ENCODE data around the gene BABAM1.
"Not testable (repeated sequence)": the region's sequence is repeated elsewhere in the genome, so short reads cannot be mapped to it uniquely, and the experiment has no call there.

The BABAM1 gene

DNA sequence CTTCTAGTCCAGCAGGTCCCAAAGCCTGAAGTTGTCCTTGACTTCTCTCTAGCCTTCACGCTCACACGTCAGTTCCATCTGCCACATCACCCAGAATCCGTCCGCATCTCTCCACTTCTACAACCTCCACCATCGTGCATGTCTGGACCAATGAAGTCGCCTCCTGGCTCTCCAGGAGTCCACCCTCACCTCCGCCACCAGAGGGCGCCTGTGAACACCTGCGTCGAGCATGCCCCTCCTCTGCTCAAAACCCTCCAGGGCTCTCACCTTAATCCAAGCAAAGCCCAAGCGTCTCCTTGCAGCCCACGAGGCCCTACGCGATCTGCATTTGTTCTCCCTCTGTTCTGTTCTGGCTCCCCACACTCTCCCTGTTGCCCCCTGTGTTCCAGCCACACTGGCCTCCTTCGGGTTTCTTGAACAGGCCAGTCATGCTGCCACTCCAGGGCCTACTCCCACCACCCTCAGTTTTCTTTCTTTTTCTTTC lies 6.4 kb upstream of the BABAM1 start:
- H3K9me3 ChIP-seq (ENCODE audit: low read length), result no peaks in the 10 kb centered on the region
- H3K9ac ChIP-seq (ENCODE audit: low read length), result no peak overlapping the region
- no peak overlapping the region for H3K4me3 ChIP-seq (ENCODE audit: low read depth in 1 of 2, low read length in 2 of 2)
- no peak overlapping the region for H3K27ac ChIP-seq (ENCODE audit: low read depth, low read length)
- H3K36me3 ChIP-seq (ENCODE audit: insufficient read depth, low read length), result no peaks in the 10 kb centered on the region
- H3K4me1 ChIP-seq (ENCODE audit: insufficient read depth, low read length), result no peaks in the 10 kb centered on the region
- no peaks in the 10 kb centered on the region for H3K27me3 ChIP-seq (ENCODE audit: control insufficient read depth in 1 of 2, insufficient read depth in 2 of 2, low read length in 2 of 2)

DNA sequence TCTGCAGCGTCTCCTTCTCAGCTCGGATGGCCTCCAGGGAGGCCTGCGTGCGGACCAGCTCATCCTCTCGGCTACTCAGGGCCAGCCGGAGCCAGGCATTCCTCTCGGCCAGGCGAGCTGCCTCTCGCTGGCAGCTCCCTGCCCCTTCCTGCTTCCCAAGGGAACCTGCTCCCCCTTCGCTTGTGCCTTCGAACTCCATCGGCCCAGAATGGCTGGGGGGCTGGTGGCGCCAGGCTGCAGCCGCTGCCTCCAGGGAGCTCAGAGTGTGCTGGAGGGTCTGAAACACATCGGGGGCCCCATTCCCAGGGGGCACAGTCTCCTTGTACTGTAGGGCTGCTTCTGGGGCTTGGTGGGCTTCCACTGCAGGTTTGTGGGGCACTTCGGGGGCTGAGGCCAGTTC lies 4.7 kb upstream of the BABAM1 start:
- no peak overlapping the region for H3K4me3 ChIP-seq (ENCODE audit: low read depth in 1 of 2, low read length in 2 of 2)
- no peak overlapping the region for H3K9ac ChIP-seq (ENCODE audit: low read length)
- H3K27me3 ChIP-seq (ENCODE audit: control insufficient read depth in 1 of 2, insufficient read depth in 2 of 2, low read length in 2 of 2), result no peaks in the 10 kb centered on the region
- no peaks in the 10 kb centered on the region for H3K9me3 ChIP-seq (ENCODE audit: low read length)
- H3K27ac ChIP-seq (ENCODE audit: low read depth, low read length), result no peak overlapping the region
- H3K4me1 ChIP-seq (ENCODE audit: insufficient read depth, low read length), result peaks cover 3% of the 10 kb centered on the region
- no peaks in the 10 kb centered on the region for H3K36me3 ChIP-seq (ENCODE audit: insufficient read depth, low read length)

DNA sequence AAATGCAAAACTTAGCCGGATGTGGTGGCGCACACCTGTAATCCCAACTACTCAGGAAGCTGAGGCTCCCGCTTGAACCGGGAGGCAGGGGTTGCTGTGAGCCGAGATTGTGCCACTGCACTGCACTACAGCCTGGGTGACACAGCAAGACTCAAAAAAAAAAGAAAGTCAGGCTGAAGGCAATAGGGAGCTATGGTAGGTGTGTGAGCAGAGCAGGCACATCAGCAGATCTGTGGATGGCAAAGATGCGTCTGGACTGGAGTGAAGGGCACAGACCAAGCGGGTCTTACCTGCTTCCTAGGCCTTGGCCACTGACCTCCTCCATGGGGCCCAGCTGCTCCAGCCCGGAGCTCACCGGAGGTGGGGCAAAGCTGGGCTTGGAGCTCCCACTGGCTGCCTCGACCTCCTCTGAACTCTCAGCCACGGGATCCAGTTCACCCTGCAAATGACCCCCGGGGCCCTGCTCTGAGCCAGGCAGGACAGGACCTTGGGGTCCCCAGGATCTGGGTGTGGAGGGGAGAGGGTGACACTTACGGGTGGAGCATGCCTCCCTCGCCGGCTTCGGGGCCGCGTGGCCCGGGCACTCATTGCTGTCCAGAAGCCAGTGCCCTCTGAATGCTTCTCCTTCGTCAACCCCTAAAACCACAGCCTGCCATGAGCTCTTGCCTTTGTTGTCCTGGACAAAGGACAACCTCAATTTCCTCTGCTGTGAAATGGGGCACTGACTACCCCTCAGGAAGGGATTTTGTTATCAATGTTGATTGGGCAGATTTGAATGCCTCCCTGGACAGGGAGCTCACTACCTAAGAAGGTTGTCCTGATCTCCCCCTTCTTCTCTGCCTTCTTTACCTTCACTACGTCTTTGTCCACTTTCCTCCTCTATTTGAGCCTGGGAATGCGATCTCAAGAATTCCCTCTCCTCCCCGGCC lies 3.3 kb upstream of the BABAM1 start:
- Histone ChIP-seq H3K4me3 (ENCODE audit: low read depth in 1 of 2, low read length in 2 of 2) (no peak overlapping the region), H3K36me3 (ENCODE audit: insufficient read depth, low read length) (no peaks in the 10 kb centered on the region), H3K9me3 (ENCODE audit: low read length) (no peaks in the 10 kb centered on the region), H3K27me3 (ENCODE audit: control insufficient read depth in 1 of 2, insufficient read depth in 2 of 2, low read length in 2 of 2) (no peaks in the 10 kb centered on the region), H3K9ac (ENCODE audit: low read length) (no peak overlapping the region), H3K27ac (ENCODE audit: low read depth, low read length) (no peak overlapping the region), H3K4me1 (ENCODE audit: insufficient read depth, low read length) (peaks cover 9% of the 10 kb centered on the region)

DNA sequence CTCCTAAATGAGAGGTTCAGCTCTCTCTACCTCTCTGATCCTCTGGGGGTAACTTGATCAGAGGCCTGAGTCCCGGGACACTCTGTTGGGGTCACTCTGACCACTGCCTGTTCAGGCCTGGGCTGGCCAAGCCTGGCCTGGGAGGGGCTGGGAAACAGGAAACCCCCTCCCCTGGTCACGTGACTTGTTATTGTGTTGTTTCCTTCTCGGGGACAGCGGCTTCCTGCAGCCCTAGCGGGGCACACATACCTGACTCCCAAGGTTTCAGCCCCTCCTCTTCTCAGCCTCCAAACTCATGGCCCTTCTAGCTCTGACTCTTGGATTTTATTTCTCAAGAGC lies 2.6 kb upstream of the BABAM1 start, which contains the start of gene USHBP1:
TSS of gene USHBP1 (minus strand) at position 105 of the 339 bp plus-strand sequence. CDS start 446 bp downstream, outside the sequence.
- H3K36me3 ChIP-seq (ENCODE audit: insufficient read depth, low read length), result no peaks in the 10 kb centered on the region
- no peak within 1 kb of the TSS for H3K4me3 ChIP-seq (ENCODE audit: low read depth in 1 of 2, low read length in 2 of 2)
- no peaks in the 10 kb centered on the region for H3K9me3 ChIP-seq (ENCODE audit: low read length)
- H3K27me3 ChIP-seq (ENCODE audit: control insufficient read depth in 1 of 2, insufficient read depth in 2 of 2, low read length in 2 of 2), result no peaks in the 10 kb centered on the region
- peaks cover 9% of the 10 kb centered on the region for H3K4me1 ChIP-seq (ENCODE audit: insufficient read depth, low read length)
- no peak within 1 kb of the TSS for H3K27ac ChIP-seq (ENCODE audit: low read depth, low read length)
- H3K9ac ChIP-seq (ENCODE audit: low read length), result no peak within 1 kb of the TSS

DNA sequence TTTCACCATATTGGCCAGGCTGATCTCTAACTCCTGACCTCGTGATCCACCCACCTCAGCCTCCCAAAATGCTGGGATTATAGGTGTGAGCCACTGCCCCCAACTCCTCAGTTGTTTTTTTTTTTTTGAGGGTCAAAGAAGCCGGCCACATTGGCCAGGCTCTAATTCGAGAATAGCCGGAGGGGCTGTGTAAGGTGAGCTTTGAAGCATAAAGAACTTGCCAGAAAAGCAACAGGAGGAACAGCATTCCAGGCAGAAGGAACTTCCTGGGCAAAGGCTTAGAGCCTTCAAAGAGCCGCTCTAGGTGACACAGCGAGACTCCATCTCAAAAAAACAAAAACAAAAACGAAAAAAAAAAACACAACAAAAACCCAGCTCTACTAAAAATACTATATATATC lies 1.2 kb upstream of the BABAM1 start:
- Histone ChIP-seq H3K4me1 (ENCODE audit: insufficient read depth, low read length) (peaks cover 9% of the 10 kb centered on the region), H3K4me3 (ENCODE audit: low read depth in 1 of 2, low read length in 2 of 2) (no peak overlapping the region), H3K27ac (ENCODE audit: low read depth, low read length) (no peak overlapping the region), H3K36me3 (ENCODE audit: insufficient read depth, low read length) (peaks cover 5% of the 10 kb centered on the region), H3K9ac (ENCODE audit: low read length) (no peak overlapping the region), H3K27me3 (ENCODE audit: control insufficient read depth in 1 of 2, insufficient read depth in 2 of 2, low read length in 2 of 2) (no peaks in the 10 kb centered on the region), H3K9me3 (ENCODE audit: low read length) (no peaks in the 10 kb centered on the region)

DNA sequence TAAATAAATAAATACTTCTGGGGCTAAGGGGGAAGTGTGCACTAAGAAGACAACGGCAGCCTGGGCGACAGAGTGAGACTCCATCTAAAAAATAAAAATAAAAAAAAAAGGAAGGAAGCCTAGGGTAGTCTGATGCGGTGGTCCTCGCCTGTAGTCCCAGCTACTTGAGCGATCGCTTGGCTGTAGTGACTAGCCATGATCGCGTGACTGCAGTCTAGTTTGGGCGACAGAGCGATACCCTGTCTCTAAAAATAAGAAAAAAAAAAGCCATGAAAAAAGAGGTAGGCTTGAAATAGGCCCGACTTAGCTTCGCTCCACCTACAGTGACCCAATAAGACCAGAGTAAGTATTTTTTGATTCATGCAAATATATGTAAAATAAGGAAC lies 661 bp upstream of the BABAM1 start:
- Histone ChIP-seq H3K4me1 (ENCODE audit: insufficient read depth, low read length) (peaks cover 9% of the 10 kb centered on the region), H3K9ac (ENCODE audit: low read length) (no peak overlapping the region), H3K4me3 (ENCODE audit: low read depth in 1 of 2, low read length in 2 of 2) (no peak overlapping the region), H3K27ac (ENCODE audit: low read depth, low read length) (no peak overlapping the region), H3K9me3 (ENCODE audit: low read length) (no peaks in the 10 kb centered on the region), H3K36me3 (ENCODE audit: insufficient read depth, low read length) (peaks cover 5% of the 10 kb centered on the region), H3K27me3 (ENCODE audit: control insufficient read depth in 1 of 2, insufficient read depth in 2 of 2, low read length in 2 of 2) (no peaks in the 10 kb centered on the region)

DNA sequence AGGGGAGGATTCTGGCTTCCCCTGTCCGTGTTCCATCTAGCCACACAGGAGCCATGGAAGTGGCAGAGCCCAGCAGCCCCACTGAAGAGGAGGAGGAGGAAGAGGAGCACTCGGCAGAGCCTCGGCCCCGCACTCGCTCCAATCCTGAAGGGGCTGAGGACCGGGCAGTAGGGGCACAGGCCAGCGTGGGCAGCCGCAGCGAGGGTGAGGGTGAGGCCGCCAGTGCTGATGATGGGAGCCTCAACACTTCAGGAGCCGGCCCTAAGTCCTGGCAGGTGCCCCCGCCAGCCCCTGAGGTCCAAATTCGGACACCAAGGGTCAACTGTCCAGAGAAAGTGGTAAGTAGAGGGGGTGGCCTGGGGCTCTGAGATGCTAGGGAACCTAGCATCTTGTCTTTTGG lies 1.5 kb downstream of the BABAM1 start:
- Histone ChIP-seq H3K27me3 (ENCODE audit: control insufficient read depth in 1 of 2, insufficient read depth in 2 of 2, low read length in 2 of 2) (no peaks in the 10 kb centered on the region), H3K27ac (ENCODE audit: low read depth, low read length) (no peak overlapping the region), H3K4me3 (ENCODE audit: low read depth in 1 of 2, low read length in 2 of 2) (no peak overlapping the region), H3K36me3 (ENCODE audit: insufficient read depth, low read length) (peaks cover 5% of the 10 kb centered on the region), H3K9ac (ENCODE audit: low read length) (no peak overlapping the region), H3K9me3 (ENCODE audit: low read length) (no peaks in the 10 kb centered on the region), H3K4me1 (ENCODE audit: insufficient read depth, low read length) (peaks cover 9% of the 10 kb centered on the region)

DNA sequence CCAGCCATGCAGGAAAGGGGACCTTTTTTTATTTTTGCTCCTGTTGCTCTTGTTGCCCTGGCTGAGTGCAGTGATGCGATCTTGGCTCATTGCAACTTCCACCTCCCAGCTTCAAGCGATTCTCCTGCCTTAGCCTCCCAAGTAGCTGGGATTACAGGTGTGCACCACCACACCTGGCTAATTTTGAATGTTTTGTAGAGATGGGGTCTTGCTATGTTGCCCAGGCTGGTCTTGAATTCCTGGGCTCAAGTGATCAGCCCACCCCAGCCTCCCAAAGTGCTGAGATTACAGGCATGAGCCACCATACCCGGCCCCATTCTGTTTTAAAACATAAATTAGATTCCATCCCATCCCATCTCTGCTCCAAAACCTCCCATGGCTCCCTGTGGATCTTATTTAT lies 7.6 kb downstream of the BABAM1 start:
- H3K27ac ChIP-seq (ENCODE audit: low read depth, low read length); H3K9ac ChIP-seq (ENCODE audit: low read length); H3K9me3 ChIP-seq (ENCODE audit: low read length); H3K4me1 ChIP-seq (ENCODE audit: insufficient read depth, low read length); H3K4me3 ChIP-seq (ENCODE audit: low read depth in 1 of 2, low read length in 2 of 2); H3K27me3 ChIP-seq (ENCODE audit: control insufficient read depth in 1 of 2, insufficient read depth in 2 of 2, low read length in 2 of 2): not testable (repeated sequence)
- peaks cover 35% of the 10 kb centered on the region for H3K36me3 ChIP-seq (ENCODE audit: insufficient read depth, low read length)

DNA sequence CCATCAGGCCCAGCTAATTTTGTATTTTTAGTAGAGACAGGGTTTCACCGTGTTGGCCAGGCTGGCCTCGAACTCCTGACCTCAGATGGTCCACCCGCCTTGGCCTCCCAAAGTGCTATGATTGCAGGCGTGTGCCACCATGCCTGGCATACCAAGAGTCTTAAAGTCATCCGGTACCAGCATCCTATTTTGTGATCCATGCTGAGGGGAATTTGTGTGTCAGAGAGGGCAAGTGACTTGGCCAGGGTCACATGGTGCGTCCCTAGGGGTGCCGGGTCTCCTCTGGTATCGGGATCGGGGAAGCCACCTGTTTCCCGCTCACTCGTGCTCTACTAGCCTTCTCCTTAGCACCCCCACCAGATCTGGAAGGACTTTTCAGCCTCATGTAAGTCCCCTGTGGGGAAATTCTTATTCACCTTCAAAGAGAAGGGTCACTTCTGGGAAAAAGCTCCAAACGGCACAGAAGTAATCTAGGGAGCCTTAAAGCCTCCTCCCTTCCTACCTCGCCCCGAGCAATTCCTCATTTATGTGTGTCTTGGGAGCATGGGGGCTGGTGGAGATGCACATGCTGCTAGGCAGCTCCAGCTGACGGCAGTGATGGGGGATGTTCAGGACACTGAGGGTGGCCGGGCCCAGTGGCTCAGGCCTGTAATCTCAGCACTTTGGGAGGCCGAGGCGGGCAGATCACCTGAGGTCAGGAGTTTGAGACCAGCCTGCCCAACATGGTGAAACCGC lies 8.4 kb downstream of the BABAM1 start:
- no peaks in the 10 kb centered on the region for H3K9me3 ChIP-seq (ENCODE audit: low read length)
- no peak overlapping the region for H3K9ac ChIP-seq (ENCODE audit: low read length)
- H3K4me3 ChIP-seq (ENCODE audit: low read depth in 1 of 2, low read length in 2 of 2), result no peak overlapping the region
- H3K36me3 ChIP-seq (ENCODE audit: insufficient read depth, low read length), result peaks cover 30% of the 10 kb centered on the region
- H3K27ac ChIP-seq (ENCODE audit: low read depth, low read length), result no peak overlapping the region
- H3K27me3 ChIP-seq (ENCODE audit: control insufficient read depth in 1 of 2, insufficient read depth in 2 of 2, low read length in 2 of 2), result no peaks in the 10 kb centered on the region
- no peaks in the 10 kb centered on the region for H3K4me1 ChIP-seq (ENCODE audit: insufficient read depth, low read length)

DNA sequence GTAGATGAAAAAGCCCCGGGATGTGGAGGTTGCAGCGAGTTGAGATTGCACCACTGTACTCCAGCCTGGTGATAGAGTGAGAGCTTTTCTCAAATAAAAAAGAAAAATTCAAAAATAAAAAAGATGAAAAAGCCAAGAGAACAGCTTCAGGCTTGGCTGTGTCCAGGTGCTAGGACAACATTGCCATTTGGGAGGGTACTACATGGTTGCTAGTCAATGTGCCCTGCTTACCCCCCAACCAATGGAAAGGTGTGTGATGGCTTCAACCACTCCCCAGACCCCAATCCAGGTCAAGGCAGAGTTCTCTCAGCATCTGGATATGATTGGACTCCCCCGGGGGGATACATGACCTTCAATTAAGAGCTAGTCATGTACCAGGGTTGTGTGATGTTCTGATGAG lies 12.2 kb downstream of the BABAM1 start:
- Histone ChIP-seq H3K9me3 (ENCODE audit: low read length) (no peaks in the 10 kb centered on the region), H3K4me1 (ENCODE audit: insufficient read depth, low read length) (peaks cover 5% of the 10 kb centered on the region), H3K27me3 (ENCODE audit: control insufficient read depth in 1 of 2, insufficient read depth in 2 of 2, low read length in 2 of 2) (peaks cover 0 to 14% of the 10 kb centered on the region in 2 donors), H3K4me3 (ENCODE audit: low read depth in 1 of 2, low read length in 2 of 2) (no peak overlapping the region), H3K9ac (ENCODE audit: low read length) (no peak overlapping the region), H3K27ac (ENCODE audit: low read depth, low read length) (no peak overlapping the region), H3K36me3 (ENCODE audit: insufficient read depth, low read length) (peaks cover 24% of the 10 kb centered on the region)

DNA sequence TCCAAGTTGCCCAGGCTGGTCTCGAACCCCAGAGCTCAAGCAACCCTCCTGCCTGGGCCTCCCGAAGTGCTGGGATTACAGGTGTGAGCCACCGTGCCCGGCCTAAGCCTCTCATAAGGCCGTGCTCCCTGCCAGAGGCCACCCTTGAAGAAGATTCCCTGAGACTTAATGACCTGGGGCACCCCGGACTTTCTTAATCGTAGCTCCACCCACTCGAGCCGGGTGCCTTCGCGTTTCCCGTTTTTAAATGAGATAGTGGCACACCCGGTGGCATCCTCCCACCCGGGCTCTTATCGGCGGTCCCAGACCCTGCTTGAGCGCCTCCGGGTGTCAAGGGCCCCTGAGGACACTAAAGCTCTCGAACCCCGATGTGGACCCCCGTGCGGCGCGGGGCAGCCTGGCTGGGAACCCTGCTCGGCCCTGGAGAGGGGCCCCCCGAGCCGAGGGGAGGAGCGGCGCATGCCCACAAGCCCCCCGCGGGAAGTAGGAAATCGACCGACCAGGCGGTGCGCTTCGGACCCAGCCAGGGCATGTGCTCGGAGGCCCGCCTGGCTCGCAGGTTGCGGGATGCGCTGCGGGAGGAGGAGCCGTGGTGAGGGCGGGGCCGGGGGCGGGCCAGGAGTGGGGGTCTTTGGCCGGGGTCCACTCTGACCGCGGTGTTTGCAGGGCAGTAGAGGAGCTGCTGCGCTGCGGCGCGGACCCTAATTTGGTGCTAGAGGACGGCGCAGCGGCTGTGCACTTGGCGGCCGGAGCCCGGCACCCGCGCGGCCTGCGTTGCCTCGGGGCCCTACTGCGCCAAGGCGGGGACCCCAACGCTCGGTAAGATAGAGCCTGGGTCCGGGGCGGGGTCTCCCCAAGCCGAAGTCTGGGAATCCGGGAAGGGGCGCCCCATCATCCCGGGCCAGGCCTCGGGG lies 14.4 kb downstream of the BABAM1 start, which contains the start of gene ANKLE1:
TSS of gene ANKLE1 (plus strand) at position 511 of the 914 bp plus-strand sequence. CDS start at position 531, 20 bp downstream.
- H3K9ac ChIP-seq (ENCODE audit: low read length), result no peak within 1 kb of the TSS
- no peak within 1 kb of the TSS for H3K27ac ChIP-seq (ENCODE audit: low read depth, low read length)
- H3K9me3 ChIP-seq (ENCODE audit: low read length), result no peaks in the 10 kb centered on the region
- peaks cover 5% of the 10 kb centered on the region for H3K4me1 ChIP-seq (ENCODE audit: insufficient read depth, low read length)
- peak within 1 kb of the TSS; percentile 42 to 64 for H3K4me3 ChIP-seq (ENCODE audit: low read depth in 1 of 2, low read length in 2 of 2)
- peaks cover 0 to 14% of the 10 kb centered on the region in 2 donors for H3K27me3 ChIP-seq (ENCODE audit: control insufficient read depth in 1 of 2, insufficient read depth in 2 of 2, low read length in 2 of 2)
- H3K36me3 ChIP-seq (ENCODE audit: insufficient read depth, low read length), result peaks cover 15% of the 10 kb centered on the region
